KBM-7 (cell line): Measurements from ENCODE around the gene PRSS57.

ENCODE experiments used
- DNase-seq: peaks from one replicate; pipeline ENCODE4 v3.0.0-alpha.2; 2015
- in situ Hi-C: fragments of 300-500 bp; cut with MboI; formaldehyde crosslinking; loops from 2 replicates; pipeline ENCODE4 v1.14.3; 2020; ENCODE audit warnings: low sequenced_read_pairs, low pct_unique_long_range_greater_than_20kb, mixed read lengths

PRSS57 gene

DNA sequence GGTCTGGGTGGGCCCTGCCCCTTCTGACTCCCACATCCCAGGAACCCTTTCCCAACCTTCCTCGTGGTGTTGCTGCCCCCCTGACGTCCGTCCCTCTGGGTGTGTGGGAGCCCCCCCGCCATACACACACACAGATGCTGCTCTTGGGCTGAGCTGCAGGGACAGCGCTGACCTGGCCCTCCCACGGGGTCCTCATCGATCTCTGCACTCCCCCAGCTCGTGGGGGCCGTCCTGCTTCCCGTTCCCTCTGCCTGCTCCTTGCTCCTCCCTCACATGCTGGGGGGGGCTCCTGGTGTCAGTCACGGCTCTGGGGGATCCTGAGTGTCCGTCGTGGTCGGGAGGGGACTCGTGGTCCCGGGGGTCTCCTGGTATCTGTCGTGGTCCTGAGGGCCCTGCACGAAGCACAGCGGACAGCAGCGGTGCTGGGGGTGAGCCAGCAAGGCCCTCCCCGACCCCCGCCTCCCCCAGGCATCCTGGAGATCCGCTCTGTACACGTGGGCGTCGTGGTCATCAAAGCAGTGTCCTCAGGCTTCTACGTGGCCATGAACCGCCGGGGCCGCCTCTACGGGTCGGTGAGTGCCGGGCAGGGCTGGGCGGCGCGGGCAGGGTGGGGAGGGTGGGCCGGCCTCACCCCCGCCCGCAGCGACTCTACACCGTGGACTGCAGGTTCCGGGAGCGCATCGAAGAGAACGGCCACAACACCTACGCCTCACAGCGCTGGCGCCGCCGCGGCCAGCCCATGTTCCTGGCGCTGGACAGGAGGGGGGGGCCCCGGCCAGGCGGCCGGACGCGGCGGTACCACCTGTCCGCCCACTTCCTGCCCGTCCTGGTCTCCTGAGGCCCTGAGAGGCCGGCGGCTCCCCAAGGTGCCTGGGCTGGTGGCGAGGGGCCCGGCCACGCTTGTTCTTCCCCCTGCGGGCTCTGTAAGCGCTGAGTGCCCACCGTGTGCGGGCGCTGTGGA is 52.2 kb downstream of the PRSS57 start:
- in situ Hi-C loops: no loop called here
- no peak for DNase-seq

DNA sequence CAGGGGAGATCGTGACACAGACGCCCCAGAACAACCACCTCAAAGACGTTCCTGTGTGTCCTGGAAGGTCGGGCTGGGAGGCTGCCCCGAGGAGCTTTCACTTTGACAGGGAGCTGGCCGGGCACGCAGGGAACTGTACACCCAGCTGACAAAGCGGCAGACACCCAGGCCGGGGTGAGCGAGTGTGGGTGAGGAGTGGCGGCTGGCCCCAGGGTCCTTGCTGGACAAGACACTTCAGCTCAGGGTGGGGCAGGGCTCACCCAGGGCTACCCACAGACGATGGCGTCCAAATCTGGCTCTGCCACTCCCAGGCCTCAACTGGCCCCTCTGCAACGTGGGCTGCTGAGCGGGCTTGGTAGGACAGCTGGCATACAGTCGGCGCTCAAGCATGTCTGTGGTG is 53.5 kb downstream of the PRSS57 start:
- in situ Hi-C loops: no loop called here
- DNase-seq: no peak

DNA sequence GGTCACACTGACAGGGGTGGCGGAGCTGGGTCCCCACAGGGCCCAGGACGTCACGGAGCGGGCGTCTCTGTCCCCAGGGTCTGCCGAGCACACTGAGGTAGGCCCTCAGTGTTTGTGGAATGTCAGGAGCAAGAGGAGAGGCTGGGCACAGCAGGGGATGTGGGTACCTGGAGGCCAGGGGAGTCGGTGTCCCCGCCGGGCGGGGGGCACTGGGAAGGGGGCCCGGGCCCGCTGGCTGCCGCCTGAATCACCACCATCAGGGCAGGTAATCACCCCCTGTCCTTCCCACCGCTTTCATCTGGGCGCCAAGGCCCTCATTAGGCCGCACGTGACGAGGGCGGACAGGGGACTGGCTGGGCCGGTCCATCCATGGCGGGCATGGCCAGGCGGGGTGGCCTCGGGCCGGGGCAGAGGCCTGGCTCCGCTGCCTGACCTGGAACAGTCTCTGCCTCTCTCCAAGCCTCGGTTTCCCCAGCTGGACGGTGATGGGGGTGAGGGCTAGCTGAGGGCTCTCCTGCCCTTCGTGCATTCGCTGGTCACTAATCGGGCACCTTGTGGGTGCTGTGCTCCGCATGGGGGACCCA is 54.6 kb downstream of the PRSS57 start:
- no peak for DNase-seq
- in situ Hi-C loops: no loop called here

DNA sequence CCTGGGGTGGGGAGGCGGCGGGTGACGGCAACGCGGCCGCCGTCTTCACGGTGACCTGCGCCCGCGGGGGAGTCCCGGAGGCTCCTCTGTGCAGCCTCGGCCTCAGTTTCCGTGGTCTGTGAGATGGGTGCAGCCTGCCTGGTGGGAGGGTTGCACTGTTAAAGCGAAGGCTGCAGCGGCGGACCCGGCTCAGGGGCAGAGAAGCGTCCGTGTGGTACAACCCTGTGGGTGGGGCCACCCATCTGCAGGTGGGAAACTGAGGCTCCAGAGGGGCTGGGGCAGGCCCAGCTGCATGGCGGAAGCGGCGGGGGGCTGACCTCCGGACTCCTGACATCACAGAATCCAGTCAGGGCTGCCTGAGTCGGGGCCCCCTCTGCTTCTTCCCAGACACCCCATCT is 55.1 kb downstream of the PRSS57 start:
- in situ Hi-C loops: no loop called here
- DNase-seq: no peak

DNA sequence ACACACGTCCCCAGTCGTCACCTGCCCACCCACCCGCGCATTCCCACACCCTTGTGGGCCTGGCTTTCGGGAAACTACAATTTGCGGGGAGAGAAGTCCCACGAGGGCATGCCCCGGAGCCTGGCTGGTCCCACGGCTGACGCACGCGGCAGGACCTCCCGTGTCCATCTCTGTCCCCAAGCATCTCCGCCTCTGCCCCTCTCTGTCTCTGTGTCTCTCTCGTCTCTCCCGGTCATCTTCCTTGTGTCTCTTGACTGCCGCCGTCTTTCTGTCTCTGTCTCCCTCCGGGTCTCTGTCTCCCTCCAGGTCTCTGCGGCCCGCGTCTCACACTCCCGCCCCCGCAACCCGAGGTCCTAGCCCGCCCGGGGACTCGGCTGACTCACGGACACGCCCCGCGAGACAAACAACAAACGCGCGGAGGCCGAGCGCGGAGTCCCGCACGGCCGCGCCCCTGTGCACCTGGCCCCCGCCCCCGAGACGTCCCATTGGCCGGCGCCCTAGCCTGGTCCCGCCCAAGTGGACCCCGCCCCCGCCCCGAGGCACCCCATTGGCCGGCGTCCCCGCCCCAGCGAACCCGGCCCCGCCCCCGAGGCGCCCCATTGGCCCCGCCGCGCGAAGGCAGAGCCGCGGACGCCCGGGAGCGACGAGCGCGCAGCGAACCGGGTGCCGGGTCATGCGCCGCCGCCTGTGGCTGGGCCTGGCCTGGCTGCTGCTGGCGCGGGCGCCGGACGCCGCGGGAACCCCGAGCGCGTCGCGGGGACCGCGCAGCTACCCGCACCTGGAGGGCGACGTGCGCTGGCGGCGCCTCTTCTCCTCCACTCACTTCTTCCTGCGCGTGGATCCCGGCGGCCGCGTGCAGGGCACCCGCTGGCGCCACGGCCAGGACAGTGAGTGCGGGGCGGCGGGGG is 55.7 kb downstream of the PRSS57 start, which contains the start of gene FGF22:
Gene FGF22, plus strand, starts transcription at position 627 of the 908 bp plus-strand sequence. Its CDS starts 47 bp downstream, at position 674.
- in situ Hi-C loops: no loop called here
- peak; percentile 55 for DNase-seq

DNA sequence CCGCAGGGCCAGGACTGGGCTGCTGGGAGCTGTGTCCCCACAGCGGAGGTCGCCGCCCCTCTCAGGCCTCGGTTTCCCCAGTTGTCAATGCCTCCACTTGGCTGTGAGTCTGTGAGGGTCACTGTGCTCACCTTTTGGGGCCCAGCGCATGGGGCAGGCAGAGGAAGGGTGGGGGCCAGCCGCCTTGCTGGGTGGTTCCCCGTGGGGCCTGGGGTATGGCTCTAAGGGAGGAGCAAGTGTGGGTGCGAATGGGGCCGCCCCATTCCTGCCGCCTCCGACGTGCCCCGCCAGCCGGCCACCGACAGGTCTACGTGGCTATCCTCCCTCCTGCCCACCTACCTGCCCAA is 56.4 kb downstream of the PRSS57 start:
- in situ Hi-C loops: no loop called here
- DNase-seq: no peak
